Tibial nerve (tissue), 4 donors: Measurements from ENCODE around the gene MAP4K3. TPM values are rescaled to one million over a fixed set of nuclear protein-coding genes. Genes with fewer than 3 reads are reported as not detected.
A peak's percentile ranks its signal among the peaks of the same experiment; 100 is the strongest.

ENCODE experiments used
- DNase-seq, 2 donors: peaks; one replicate each; pipeline ENCODE4 v3.0.0-alpha.2; 2019; ENCODE audit warnings: low spot score in 2 of 2
- H3K27ac ChIP-seq, 4 donors: fragments of 200-600 bp; sonication (generic) in 3 of 4; one replicate each; pipeline ENCODE4 v1.5.1; 2017 to 2019; ENCODE audit warnings: mild to moderate bottlenecking in 1 of 4
- H3K27me3 ChIP-seq, 2 donors: fragments of 200-600 bp; sonication (generic) in 1 of 2; one replicate each; pipeline versions ENCODE4 v1.5.1 to v1.6.0; 2017 to 2019
- H3K36me3 ChIP-seq, 3 donors: fragments of 200-600 bp; sonication (generic); one replicate each; pipeline ENCODE4 v1.5.1; 2018 to 2019
- H3K4me1 ChIP-seq, 4 donors: fragments of 200-600 bp; sonication (generic) in 3 of 4; one replicate each; pipeline ENCODE4 v1.5.1; 2017 to 2019
- H3K4me3 ChIP-seq, 4 donors: fragments of 200-600 bp; sonication (generic) in 3 of 4; one replicate each; pipeline ENCODE4 v1.5.1; 2017 to 2019; ENCODE audit warnings: mild to moderate bottlenecking in 1 of 4, moderate library complexity in 1 of 4
- H3K9me3 ChIP-seq, 4 donors: fragments of 200-600 bp; sonication (generic) in 3 of 4; one replicate each; pipeline ENCODE4 v1.5.1; 2017 to 2019
- EP300 ChIP-seq, 2 donors: sonication (generic); formaldehyde crosslinking; IDR thresholded peaks; one replicate each; pipeline ENCODE4 v1.6.1; 2017; ENCODE audit warnings: antibody characterized with exemption in 2 of 2, mild to moderate bottlenecking in 1 of 2
- POLR2A ChIP-seq, 2 donors: fragments of 450-650 bp; IDR thresholded peaks; one replicate each; pipeline ENCODE4 v1.6.1; 2017; ENCODE audit warnings: antibody characterized with exemption in 2 of 2, mild to moderate bottlenecking in 2 of 2, moderate library complexity in 2 of 2
- WGBS, 2 donors: methylation state at CpG; one replicate each; pipeline ENCODE4 v1.1.5; 2018; 5-methylcytosine and 5-hydroxymethylcytosine counted together
- total RNA-seq, 4 donors: library from RNA; depleted of rRNA; stranded (reverse); fragments of >200 nt; gene quantifications; one replicate each; pipeline ENCODE4 v1.1.0, GENCODE V29; 2016
- TF ChIP-seq, protein P1 (sequence below), 5 experiments: fragments of 200-600 bp in 3 of 5; fragments of 450-650 bp in 2 of 5; sonication (generic) in 3 of 5; IDR thresholded peaks; one replicate each; pipeline ENCODE4 v1.5.1; 2016 to 2019; ENCODE audit warnings: antibody characterized with exemption in 5 of 5, mild to moderate bottlenecking in 3 of 5, moderate library complexity in 2 of 5

MAP4K3 gene
- total RNA-seq, 4 donors from 2014 or later = 54.4 to 102 (median 60.2) TPM

GRCh38 chr2:39403311-39403710 is 33.8 kb downstream of the MAP4K3 start:
- DNase-seq = no peak
- 60 to 65% methylated on average over 4 of the region's 4 CpGs for WGBS, 2 donors
- peak overlapping the region in 1 of 4 donors; percentile 23 for H3K27ac ChIP-seq
- peaks cover 0 to 73% (median 11%) of the 10 kb centered on the region in 4 donors for H3K4me1 ChIP-seq
- no peaks in the 10 kb centered on the region for H3K9me3 ChIP-seq
- H3K27me3 ChIP-seq = no peaks in the 10 kb centered on the region
- no peak for TF ChIP-seq EP300 (IDR thresholded peaks at IDR 0.05)
- TF ChIP-seq POLR2A (IDR thresholded peaks at IDR 0.05) = no peak
- TF ChIP-seq, protein P1, sequence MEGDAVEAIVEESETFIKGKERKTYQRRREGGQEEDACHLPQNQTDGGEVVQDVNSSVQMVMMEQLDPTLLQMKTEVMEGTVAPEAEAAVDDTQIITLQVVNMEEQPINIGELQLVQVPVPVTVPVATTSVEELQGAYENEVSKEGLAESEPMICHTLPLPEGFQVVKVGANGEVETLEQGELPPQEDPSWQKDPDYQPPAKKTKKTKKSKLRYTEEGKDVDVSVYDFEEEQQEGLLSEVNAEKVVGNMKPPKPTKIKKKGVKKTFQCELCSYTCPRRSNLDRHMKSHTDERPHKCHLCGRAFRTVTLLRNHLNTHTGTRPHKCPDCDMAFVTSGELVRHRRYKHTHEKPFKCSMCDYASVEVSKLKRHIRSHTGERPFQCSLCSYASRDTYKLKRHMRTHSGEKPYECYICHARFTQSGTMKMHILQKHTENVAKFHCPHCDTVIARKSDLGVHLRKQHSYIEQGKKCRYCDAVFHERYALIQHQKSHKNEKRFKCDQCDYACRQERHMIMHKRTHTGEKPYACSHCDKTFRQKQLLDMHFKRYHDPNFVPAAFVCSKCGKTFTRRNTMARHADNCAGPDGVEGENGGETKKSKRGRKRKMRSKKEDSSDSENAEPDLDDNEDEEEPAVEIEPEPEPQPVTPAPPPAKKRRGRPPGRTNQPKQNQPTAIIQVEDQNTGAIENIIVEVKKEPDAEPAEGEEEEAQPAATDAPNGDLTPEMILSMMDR (IDR thresholded peaks at IDR 0.05) = no peak
- H3K36me3 ChIP-seq = no peaks in the 10 kb centered on the region
- H3K4me3 ChIP-seq = no peak overlapping the region

DNA sequence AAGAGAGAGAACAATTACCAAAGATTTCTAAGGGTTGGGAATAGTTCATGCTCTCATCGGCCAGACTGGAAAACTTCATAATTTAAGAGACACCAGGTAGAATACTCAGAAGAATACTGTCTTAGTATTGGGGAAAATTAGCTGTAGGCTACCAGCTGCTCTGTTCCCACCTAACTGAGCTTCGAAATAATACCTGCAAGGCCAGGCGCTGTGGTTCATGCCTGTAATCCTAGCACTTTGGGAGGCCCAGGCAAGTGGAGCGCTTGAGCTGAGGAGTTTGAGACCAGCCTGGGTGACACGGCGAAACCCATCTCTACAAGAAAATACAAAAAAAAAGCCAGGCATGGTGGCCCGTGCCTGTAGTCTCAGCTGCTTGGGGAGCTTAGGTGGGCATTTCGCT is 35.8 kb downstream of the MAP4K3 start:
- no peak for DNase-seq
- Histone ChIP-seq H3K27ac (no peak overlapping the region), H3K9me3 (no peaks in the 10 kb centered on the region), H3K27me3 (no peaks in the 10 kb centered on the region), H3K4me3 (no peak overlapping the region), H3K36me3 (no peaks in the 10 kb centered on the region), H3K4me1 (peaks cover 0 to 56% (median 10%) of the 10 kb centered on the region in 4 donors)
- no peak for TF ChIP-seq EP300 (IDR thresholded peaks at IDR 0.05)
- 91 to 92% methylated on average over 8 of the region's 8 CpGs for WGBS, 2 donors

DNA sequence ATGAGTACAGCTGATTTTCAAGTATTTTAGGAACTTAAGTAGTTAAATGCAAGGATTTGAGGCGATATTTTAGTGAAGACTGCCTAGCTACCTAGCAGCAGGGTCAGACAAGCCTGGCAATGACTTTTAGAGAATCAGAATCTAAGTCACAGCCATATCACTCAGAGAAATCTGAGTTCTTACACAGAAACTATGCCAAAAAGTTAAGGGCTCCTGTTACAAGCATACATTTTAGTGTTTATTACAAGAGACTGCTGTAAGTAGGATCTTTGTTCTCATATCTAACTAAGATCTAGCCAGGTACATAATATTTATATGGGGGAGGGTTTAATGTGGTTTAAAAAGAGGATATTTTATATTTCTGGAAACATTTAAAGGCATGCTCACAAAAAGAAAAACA is 37.5 kb downstream of the MAP4K3 start:
- H3K27ac ChIP-seq = peak overlapping the region in 2 of 4 donors; percentile 3 to 16
- H3K27me3 ChIP-seq = no peaks in the 10 kb centered on the region
- TF ChIP-seq EP300 (IDR thresholded peaks at IDR 0.05) = no peak
- peaks cover 0 to 56% (median 17%) of the 10 kb centered on the region in 4 donors for H3K4me1 ChIP-seq
- no peaks in the 10 kb centered on the region for H3K9me3 ChIP-seq
- WGBS, 2 donors = 30 to 41% methylated on average over 1 of the region's 1 CpG
- no peak for DNase-seq
- no peak overlapping the region for H3K4me3 ChIP-seq
- no peaks in the 10 kb centered on the region for H3K36me3 ChIP-seq

DNA sequence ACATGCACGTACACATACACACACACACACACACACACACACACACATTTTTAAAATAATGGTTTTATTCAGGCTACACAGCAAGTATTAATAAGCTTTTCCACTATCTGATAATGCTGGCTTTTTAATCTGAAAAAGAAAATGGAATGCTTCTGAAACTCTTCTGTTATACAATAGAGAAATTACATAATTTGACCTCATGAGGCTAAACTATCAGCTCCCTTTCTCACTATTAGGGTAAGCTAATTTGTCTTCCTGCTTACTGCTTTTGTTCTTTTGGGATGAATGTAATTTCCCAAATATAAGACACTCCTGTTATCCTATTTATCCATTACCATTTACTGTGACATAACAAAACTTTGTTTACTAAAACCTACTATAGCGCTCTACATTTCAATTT is 41.8 kb downstream of the MAP4K3 start:
- H3K9me3 ChIP-seq = no peaks in the 10 kb centered on the region
- no peak for DNase-seq
- H3K4me3 ChIP-seq = no peak overlapping the region
- TF ChIP-seq POLR2A (IDR thresholded peaks at IDR 0.05) = no peak
- TF ChIP-seq, protein P1 (IDR thresholded peaks at IDR 0.05) = no peak
- TF ChIP-seq EP300 (IDR thresholded peaks at IDR 0.05) = no peak
- WGBS, 2 donors = 44 to 57% methylated on average over 2 of the region's 2 CpGs
- no peaks in the 10 kb centered on the region for H3K36me3 ChIP-seq
- H3K4me1 ChIP-seq = peaks cover 0 to 37% (median 10%) of the 10 kb centered on the region in 4 donors
- H3K27ac ChIP-seq = peak overlapping the region in 1 of 4 donors; percentile 21
- no peaks in the 10 kb centered on the region for H3K27me3 ChIP-seq

- H3K4me1 ChIP-seq = peaks cover 0 to 29% (median 10%) of the 10 kb centered on the region in 4 donors
- H3K9me3 ChIP-seq = no peaks in the 10 kb centered on the region
- no peak for DNase-seq
- no peaks in the 10 kb centered on the region for H3K27me3 ChIP-seq
- no peak for TF ChIP-seq EP300 (IDR thresholded peaks at IDR 0.05)
- TF ChIP-seq, protein P1 (IDR thresholded peaks at IDR 0.05) = no peak
- no peak for TF ChIP-seq POLR2A (IDR thresholded peaks at IDR 0.05)
- H3K36me3 ChIP-seq = no peaks in the 10 kb centered on the region
- H3K4me3 ChIP-seq = no peak overlapping the region
- peak overlapping the region in 2 of 4 donors; percentile 16 to 57 for H3K27ac ChIP-seq
- WGBS, 2 donors = 39% methylated on average over 5 of the region's 5 CpGs
Measured at GRCh38 chr2:39394516-39394961, 42.5 kb downstream of the MAP4K3 start.

DNA sequence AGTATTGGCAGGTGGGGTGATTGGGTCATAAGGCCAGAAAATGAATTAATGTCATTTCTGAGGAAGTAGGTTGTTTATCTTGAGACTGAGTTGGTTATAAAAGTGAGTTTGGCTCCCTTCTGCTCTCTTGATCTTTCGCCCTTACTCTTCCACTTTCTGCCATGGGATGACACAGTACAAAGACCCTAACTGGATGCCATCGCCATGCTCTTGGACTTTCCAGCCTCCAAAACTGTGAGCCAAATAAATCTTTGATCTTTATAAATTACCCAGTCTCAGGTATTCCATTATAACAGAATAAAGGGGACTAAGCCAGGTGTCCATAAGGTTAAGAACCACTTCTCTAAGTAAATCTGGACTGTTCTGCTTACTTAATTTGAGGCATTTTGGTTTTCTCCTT is 44.4 kb downstream of the MAP4K3 start:
- WGBS, 2 donors = 47 to 52% methylated on average over 2 of the region's 2 CpGs
- no peak overlapping the region for H3K27ac ChIP-seq

More for the DNA sequence above, 44.4 kb downstream of the MAP4K3 start:
- TF ChIP-seq POLR2A (IDR thresholded peaks at IDR 0.05) (no peak), EP300 (IDR thresholded peaks at IDR 0.05) (no peak)
- TF ChIP-seq, protein P1 (IDR thresholded peaks at IDR 0.05) = no peak
- no peaks in the 10 kb centered on the region for H3K9me3 ChIP-seq
- no peak for DNase-seq
- H3K4me1 ChIP-seq = peaks cover 0 to 39% (median 13%) of the 10 kb centered on the region in 4 donors
- H3K27me3 ChIP-seq = no peaks in the 10 kb centered on the region
- no peak overlapping the region for H3K4me3 ChIP-seq
- no peaks in the 10 kb centered on the region for H3K36me3 ChIP-seq
